Calu3 (cell line): ENCODE results near the gene NCOA7. TPM values are rescaled to one million over a fixed set of nuclear protein-coding genes. Genes with fewer than 3 reads are reported as not detected.

Experiments used
- BruUV-seq: library from RNA; stranded (reverse); fragments of 400-500 nt; replicated peaks from 2 replicates; lab custom pipeline; 2021; lab: Mats Ljungman, UMichigan
- CTCF ChIA-PET: fragments of 300-600 bp; sonication (Branson Sonifier 250); formaldehyde crosslinking; loops from one replicate; lab custom pipeline; 2022; ENCODE audit warnings: antibody characterized with exemption; lab: Charles Lee
- DNase-seq: peaks from one replicate; pipeline ENCODE4 v3.0.0; 2022
- H3K27ac Mint-ChIP-seq: one replicate; pipeline ENCODE4 v1.8.0; 2022; ENCODE audit warnings: mixed read lengths; ENCODE audit not compliant: unreplicated experiment
- H3K27me3 Mint-ChIP-seq: one replicate; pipeline ENCODE4 v1.8.0; 2022; ENCODE audit warnings: mixed read lengths; ENCODE audit not compliant: unreplicated experiment
- H3K36me3 Mint-ChIP-seq: one replicate; pipeline ENCODE4 v1.8.0; 2022; ENCODE audit warnings: mild to moderate bottlenecking, moderate library complexity, mixed read lengths; ENCODE audit not compliant: insufficient read depth, unreplicated experiment
- H3K4me1 Mint-ChIP-seq: one replicate; pipeline ENCODE4 v1.8.0; 2022; ENCODE audit warnings: mild to moderate bottlenecking, low read depth, mixed read lengths; ENCODE audit not compliant: unreplicated experiment
- H3K4me3 Mint-ChIP-seq: one replicate; pipeline ENCODE4 v1.8.0; 2022; ENCODE audit warnings: mild to moderate bottlenecking, low read depth, moderate library complexity, mixed read lengths; ENCODE audit not compliant: unreplicated experiment
- H3K9me3 Mint-ChIP-seq: one replicate; pipeline ENCODE4 v1.8.0; 2022; ENCODE audit warnings: low read depth, mixed read lengths; ENCODE audit not compliant: unreplicated experiment
- intact Hi-C: fragments of 100-400 bp; cut with micrococcal nuclease; formaldehyde crosslinking; loops from one replicate; pipeline ENCODE4 v1.10.0; 2022; ENCODE audit not compliant: unreplicated experiment
- total RNA-seq: library from RNA; stranded (reverse); gene quantifications from 2 replicates; pipeline ENCODE4 v1.2.3, GENCODE V29; 2022
- TF ChIP-seq, protein P1 (sequence below): fragments of 200-600 bp; IDR thresholded peaks from one replicate; pipeline ENCODE4 v1.8.0; 2022; ENCODE audit warnings: antibody characterized with exemption; ENCODE audit not compliant: unreplicated experiment

Gene NCOA7
- total RNA-seq, 1 experiment from 2014 or later = 102 TPM

DNA sequence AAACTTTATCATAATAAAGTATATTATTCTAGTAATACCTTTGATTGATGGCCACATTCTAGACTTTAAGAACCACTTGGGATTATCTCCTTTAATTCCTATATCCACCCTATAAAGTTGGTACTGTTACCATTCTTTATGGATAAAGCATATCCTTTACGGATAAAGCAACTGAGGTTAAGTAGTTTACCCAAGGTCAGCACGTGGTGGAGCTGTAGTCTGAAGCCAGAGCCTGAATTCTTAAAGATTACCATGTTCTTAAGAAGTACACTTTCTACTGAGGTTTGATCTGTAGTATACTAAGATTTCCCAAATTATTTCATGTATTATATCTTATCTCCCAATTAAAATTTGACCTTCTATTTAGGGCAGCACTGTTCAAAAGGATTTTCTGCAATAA, 3.0 kb upstream of the NCOA7 start:
- no peak overlapping the region for H3K4me3 Mint-ChIP-seq
- BruUV-seq = no TSS peak
- no peak overlapping the region for H3K27ac Mint-ChIP-seq
- H3K36me3 Mint-ChIP-seq = peaks cover 23% of the 10 kb centered on the region
- intact Hi-C loops = no loop called here
- TF ChIP-seq, protein P1, sequence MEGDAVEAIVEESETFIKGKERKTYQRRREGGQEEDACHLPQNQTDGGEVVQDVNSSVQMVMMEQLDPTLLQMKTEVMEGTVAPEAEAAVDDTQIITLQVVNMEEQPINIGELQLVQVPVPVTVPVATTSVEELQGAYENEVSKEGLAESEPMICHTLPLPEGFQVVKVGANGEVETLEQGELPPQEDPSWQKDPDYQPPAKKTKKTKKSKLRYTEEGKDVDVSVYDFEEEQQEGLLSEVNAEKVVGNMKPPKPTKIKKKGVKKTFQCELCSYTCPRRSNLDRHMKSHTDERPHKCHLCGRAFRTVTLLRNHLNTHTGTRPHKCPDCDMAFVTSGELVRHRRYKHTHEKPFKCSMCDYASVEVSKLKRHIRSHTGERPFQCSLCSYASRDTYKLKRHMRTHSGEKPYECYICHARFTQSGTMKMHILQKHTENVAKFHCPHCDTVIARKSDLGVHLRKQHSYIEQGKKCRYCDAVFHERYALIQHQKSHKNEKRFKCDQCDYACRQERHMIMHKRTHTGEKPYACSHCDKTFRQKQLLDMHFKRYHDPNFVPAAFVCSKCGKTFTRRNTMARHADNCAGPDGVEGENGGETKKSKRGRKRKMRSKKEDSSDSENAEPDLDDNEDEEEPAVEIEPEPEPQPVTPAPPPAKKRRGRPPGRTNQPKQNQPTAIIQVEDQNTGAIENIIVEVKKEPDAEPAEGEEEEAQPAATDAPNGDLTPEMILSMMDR = no peak
- no peaks in the 10 kb centered on the region for H3K9me3 Mint-ChIP-seq
- peak; percentile 10 for DNase-seq
- CTCF ChIA-PET = interaction anchor here (0.7 kb wide), 1 partner anchor 112 kb away, joined by 3 read pairs; no protein-coding TSS in a partner anchor
- no peaks in the 10 kb centered on the region for H3K27me3 Mint-ChIP-seq
- peaks cover 4% of the 10 kb centered on the region for H3K4me1 Mint-ChIP-seq

DNA sequence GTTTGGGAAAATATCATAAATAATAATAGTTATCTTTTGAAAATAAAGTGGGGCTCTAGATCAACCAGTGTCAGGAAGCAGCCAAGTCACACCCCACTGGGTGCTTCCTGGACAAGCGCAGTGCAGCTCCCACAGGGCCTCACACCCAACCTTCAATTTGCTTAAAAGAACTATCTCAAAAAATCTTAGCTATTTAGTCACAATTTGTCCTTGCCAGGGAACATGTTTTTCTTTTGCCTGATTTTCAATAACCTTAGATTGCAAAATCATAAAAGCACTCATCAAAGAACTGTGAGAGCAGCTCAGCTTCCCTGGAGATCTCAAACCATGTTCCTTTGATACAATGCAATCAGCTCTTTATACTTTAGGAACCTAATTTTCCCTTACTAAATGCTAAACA, 1.6 kb upstream of the NCOA7 start:
- CTCF ChIA-PET = interaction anchor here (1.0 to 1.4 kb wide), 2 partner anchors 125 to 167 kb away, joined by 3 to 5 read pairs; partner anchors contain the start of gene HINT3
- intact Hi-C loops = no loop called here
- Mint-ChIP-seq H3K27me3 (no peaks in the 10 kb centered on the region), H3K9me3 (no peaks in the 10 kb centered on the region), H3K36me3 (peaks cover 29% of the 10 kb centered on the region), H3K4me3 (no peak overlapping the region), H3K27ac (peak overlapping the region; percentile 17), H3K4me1 (peaks cover 15% of the 10 kb centered on the region)
- TF ChIP-seq, protein P1 = no peak
- BruUV-seq = no TSS peak
- no peak for DNase-seq

DNA sequence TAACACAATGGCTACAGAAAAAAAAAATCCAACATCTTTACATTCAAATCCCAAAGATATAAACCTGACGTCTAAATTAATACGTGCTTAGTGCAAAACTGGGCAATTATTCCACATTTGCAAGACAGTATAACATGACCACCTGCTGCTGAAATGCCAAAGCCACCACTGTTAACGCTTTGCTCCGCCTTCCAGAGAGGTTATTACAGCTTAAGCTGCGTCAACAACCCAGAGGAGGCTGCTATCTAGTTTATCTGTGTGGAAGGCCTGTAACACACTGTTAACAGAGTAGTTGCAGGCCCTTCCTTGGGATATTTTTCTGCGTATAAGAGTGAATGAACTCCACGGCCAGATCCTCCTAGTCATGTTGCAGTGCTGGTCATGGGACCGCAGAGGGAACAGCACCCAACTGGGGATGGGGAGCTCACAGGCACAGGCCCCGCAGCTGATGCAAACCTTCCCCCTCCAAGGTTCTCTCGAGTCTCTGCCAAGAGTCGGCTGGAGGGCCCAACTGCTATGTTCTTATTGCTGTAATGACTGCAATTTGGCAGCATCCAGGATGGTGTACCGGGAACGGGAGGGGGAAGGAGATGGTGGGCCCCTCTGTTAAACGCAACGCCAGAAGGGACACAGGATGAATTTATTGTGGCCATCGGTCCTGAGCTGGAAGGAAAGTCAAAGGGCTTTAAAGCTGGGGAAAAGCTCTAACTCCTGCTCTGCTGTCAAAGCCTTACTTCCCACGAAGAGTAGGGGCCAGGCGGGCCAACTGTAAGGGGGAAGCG, 993 bp upstream of the NCOA7 start:
- Mint-ChIP-seq H3K4me3 (peak overlapping the region; percentile 78), H3K9me3 (no peaks in the 10 kb centered on the region), H3K4me1 (peaks cover 15% of the 10 kb centered on the region), H3K27me3 (no peaks in the 10 kb centered on the region), H3K36me3 (peaks cover 29% of the 10 kb centered on the region), H3K27ac (peak overlapping the region; percentile 17)
- intact Hi-C loops = loop anchor here (2.0 to 5.0 kb wide), 2 partner anchors 78 to 167 kb away; partner anchors contain the start of gene HINT3
- TF ChIP-seq, protein P1 = no peak
- no TSS peak for BruUV-seq
- DNase-seq = no peak
- CTCF ChIA-PET = interaction anchor here (0.8 to 2.1 kb wide), 9 partner anchors 8 to 168 kb away, joined by 3 to 8 read pairs (median 5); partner anchors contain the start of gene HINT3

DNA sequence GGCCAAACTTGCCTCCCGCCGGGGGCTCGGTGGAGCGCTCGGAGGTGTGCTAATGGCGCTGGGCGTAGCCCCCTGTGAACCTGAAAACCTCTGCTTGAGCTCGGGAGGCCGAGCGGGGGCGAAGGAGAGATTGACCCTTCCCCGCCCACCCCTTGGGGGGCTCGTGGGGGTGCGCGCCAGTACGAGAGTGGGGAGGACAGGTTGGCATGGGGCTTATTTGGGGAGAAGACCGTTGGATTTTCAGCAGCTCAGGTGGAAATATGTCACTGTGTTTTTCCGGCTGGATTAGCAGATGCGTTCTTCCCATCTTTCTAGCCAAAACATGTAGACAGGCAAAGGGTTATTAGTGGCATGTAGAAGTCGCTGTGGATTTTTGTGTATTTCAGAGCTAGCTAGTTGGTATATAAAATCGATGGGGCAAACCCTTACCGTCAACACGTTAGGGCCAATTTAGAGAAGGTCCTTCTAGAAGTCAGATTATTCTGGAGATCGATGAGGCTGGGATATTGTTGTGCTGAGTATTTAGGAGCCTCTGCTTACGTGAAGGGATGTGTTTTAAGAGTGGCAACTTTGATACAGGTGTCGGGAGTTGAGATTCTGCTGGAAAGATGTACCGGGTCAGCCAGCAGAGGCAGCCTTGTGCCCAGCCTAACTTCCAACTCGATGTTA, 525 bp downstream of the NCOA7 start:
- CTCF ChIA-PET = interaction anchor here (0.7 to 2.1 kb wide), 10 partner anchors 10 to 194 kb away, joined by 3 to 8 read pairs (median 3); no protein-coding TSS in a partner anchor
- intact Hi-C loops = loop anchor here (2.0 to 5.0 kb wide), 2 partner anchors 76 to 166 kb away; partner anchors contain the start of gene HINT3
- H3K36me3 Mint-ChIP-seq = peaks cover 29% of the 10 kb centered on the region
- H3K4me3 Mint-ChIP-seq = peak overlapping the region; percentile 78
- peak; percentile 36 for DNase-seq
- TF ChIP-seq, protein P1 = no peak
- no TSS peak for BruUV-seq
- H3K4me1 Mint-ChIP-seq = peaks cover 28% of the 10 kb centered on the region
- H3K27me3 Mint-ChIP-seq = no peaks in the 10 kb centered on the region
- no peaks in the 10 kb centered on the region for H3K9me3 Mint-ChIP-seq
- H3K27ac Mint-ChIP-seq = peak overlapping the region; percentile 54
